ENCODE measurements around the gene CIAO2B.
"Not testable (repeated sequence)": the region's sequence is repeated elsewhere in the genome, so short reads cannot be mapped to it uniquely, and the experiment has no call there.

CIAO2B gene

GRCh38 chr16:66903544-66904427, 30.4 kb downstream of the CIAO2B start:
- DNase-seq (ENCODE audit: low read depth in 3 of 3), result no peak

DNA sequence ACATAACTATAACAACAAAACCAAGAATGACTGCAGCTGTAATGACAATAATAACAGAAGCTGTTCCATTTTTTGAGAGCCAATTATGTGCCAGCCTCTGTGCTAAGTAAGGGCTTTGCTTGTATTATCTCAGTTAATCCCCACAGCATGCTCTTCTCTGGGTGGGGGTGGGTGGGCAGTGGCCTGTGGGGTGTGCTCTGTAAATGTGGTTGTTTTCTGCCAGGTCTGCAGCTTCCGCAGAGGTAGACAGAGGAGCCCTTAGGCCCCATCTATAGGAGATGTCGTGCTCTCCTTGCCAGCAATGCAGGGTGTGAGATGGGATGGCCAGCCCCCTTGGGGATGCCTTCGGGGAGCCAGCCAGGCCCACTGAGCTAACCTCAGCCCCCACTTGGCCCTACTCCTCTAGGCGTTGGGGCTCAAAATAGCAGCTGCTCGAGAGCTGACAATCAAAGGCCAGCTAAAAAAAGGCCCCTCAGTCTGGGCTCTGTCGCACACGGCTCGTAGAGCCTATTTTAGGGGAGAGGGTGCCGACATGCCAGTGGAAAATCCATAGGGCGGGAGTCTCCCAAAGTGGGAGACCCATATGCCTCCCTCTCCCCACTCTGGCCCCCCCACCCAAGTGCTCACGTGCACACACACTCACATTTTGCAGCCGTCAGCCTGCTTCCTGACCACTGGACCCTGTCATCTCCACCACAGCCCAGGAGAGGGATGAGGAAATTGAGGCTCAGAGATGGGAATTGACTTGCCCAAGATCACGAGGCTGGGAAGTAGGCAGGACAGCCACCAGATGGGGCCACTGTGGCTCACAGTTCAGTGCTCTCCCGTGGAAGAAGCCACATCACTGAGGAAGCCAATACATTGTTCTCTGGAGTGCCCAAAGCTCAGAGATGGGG, 31.3 kb downstream of the CIAO2B start:
- no peak for DNase-seq (ENCODE audit: low read depth in 3 of 3)

- DNase-seq (ENCODE audit: low read depth in 3 of 3), result no peak
These were observed 32.6 kb downstream of the CIAO2B start for GRCh38 chr16:66901626-66902025.

DNA sequence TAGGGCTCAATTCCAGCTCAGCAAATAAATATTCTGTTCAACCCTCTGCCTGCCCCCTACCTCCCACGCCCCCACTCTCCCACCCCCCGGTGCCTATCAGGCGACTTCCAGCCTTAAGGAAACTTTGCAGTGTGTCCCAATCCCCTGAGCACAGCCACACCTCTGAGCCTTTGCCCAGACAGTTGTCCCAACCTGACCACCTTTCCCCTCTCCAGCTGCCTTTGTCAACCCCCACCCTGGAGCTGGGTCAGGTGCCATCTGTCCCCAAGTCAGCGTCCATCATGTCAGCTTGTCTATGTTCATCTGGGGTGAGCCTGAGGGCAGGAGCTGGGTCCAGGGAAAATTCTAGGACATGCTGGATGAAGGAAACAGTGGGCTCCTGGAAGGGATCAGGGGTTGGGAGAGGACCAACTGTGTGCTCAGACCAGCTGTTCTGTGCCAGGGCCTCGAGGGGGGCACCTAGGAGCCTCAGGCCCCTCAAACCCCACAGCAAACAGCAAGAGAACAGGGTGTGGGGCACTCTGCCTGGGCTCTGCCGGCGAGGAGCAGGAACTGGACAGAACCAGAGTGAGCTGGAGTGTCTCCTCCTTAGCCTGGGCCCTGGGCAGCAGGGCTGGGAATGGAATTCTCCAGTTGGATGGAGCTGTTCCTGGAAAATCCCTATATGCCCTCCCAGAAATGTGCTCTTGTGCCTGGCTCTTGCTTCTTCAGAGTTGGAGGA, 33.3 kb downstream of the CIAO2B start:
- no peak for DNase-seq (ENCODE audit: low read depth in 3 of 3)

DNA sequence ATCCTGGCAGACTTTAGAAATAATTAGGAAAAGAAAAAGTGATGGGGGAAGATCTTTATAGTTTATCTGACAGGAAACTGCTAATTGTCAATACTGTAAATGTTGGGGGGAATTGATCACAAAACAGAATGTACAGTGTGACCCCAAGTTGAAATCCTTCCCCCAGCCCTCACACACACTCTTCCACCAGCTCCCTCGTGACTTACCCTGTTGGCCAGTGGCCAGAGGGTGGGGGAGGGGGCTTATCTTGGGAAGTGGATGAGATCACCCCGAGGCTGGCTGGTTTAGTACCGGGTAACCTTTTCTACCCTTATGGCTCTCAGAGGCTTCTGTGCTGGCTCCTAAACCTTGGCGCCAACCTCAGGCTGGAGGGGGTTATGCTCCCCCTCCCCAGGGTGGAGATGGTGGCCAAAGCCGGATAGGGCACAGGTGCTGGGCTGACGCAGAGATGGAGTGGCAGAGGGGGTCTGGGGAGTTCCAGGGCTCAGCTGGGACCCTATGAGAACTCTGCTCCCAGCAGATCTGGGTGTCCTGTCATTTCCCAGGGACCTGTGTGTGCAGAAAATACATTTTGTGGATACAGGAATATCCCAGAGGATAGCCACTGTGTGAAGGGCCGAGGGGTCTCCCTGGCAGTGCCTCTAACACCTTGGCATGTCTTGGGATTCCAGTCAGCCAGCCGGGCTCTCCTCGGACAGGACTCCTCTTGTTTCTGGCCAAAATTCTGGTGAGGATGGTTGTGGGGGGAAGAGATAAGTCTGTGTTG, 34.1 kb downstream of the CIAO2B start:
- DNase-seq (ENCODE audit: low read depth in 3 of 3), result no peak

GRCh38 chr16:66899310-66899944, 34.8 kb downstream of the CIAO2B start:
- DNase-seq (ENCODE audit: low read depth in 3 of 3), result no peak

- DNase-seq (ENCODE audit: low read depth in 3 of 3), result no peak
These were observed 35.3 kb downstream of the CIAO2B start for GRCh38 chr16:66898933-66899309.

- no peak for DNase-seq (ENCODE audit: low read depth in 3 of 3)
These were observed 36.0 kb downstream of the CIAO2B start for GRCh38 chr16:66898207-66898606.

- DNase-seq (ENCODE audit: low read depth in 3 of 3), result not testable (repeated sequence)
These were observed 37.5 kb downstream of the CIAO2B start for GRCh38 chr16:66896682-66897081.

GRCh38 chr16:66895999-66896398, 38.2 kb downstream of the CIAO2B start:
- DNase-seq (ENCODE audit: low read depth in 3 of 3), result no peak

GRCh38 chr16:66895689-66895979, 38.6 kb downstream of the CIAO2B start:
- no peak for DNase-seq (ENCODE audit: low read depth in 3 of 3)

DNA sequence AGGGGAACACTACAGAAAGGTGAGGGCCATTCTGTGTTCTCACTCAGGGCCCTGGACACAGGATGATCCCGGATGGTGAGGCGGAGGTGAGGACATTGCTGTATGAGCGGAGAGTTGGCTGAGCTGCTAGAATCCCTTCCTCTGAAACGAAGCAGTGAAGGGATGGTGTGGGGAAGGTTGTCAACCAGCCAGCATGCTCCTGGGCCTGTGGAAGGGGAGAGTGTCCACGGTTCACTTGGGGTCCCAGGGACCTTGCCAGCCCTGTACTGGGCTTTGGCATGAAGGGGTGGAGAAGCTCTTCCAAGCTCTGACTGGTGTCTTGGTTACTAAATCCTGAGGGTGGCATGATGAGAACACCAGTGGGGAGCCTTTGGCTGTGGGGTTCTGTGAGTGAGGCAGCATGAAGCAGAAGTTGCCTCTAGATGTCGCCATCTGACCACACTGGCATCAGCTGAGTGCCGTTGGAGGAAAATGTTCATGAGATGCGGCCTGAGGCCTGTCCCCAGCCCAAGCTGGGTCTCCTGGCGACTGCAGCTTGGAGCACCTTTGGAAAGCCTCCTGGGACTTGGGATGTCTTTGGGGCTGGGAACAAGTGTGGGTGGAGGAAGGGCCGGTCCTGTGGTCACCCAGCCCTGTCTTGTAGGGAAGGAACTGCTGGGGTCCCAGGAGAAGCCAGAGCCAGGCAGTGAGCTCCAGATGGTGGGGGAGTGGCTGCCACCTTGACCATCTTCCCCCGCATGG, 39.1 kb downstream of the CIAO2B start:
- peak in 2 of 3 experiments; percentile 34 to 48 for DNase-seq (ENCODE audit: low read depth in 3 of 3)

- no peak for DNase-seq (ENCODE audit: low read depth in 3 of 3)
These were observed 40.1 kb downstream of the CIAO2B start for GRCh38 chr16:66894055-66894454.

GRCh38 chr16:66891797-66892196, 42.4 kb downstream of the CIAO2B start:
- no peak for DNase-seq (ENCODE audit: low read depth in 3 of 3)

- no peak for DNase-seq (ENCODE audit: low read depth in 3 of 3)
These were observed 42.8 kb downstream of the CIAO2B start for GRCh38 chr16:66891360-66891759.

- DNase-seq (ENCODE audit: low read depth in 3 of 3), result no peak
These were observed 43.4 kb downstream of the CIAO2B start for GRCh38 chr16:66890799-66891198.

DNA sequence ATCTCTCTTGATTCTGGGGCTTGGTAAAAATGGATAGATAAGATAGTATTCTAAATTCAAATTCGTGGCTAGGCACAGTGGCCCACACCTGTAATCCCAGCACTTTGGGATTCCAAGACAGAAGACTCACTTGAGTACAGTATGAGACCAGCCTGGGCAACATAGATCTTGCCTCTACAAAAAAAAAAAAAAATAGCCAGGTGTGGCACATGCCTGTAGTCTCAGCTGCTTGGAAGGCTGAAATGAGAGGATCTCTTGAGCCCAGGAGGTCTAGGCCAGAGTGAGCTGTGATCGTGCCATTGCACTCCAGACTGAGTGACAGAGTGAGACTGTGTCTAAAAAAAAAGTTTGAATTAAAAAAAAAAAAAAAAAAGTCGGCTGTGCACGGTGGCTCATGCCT, 44.6 kb downstream of the CIAO2B start:
- DNase-seq (ENCODE audit: low read depth in 3 of 3), result no peak

DNA sequence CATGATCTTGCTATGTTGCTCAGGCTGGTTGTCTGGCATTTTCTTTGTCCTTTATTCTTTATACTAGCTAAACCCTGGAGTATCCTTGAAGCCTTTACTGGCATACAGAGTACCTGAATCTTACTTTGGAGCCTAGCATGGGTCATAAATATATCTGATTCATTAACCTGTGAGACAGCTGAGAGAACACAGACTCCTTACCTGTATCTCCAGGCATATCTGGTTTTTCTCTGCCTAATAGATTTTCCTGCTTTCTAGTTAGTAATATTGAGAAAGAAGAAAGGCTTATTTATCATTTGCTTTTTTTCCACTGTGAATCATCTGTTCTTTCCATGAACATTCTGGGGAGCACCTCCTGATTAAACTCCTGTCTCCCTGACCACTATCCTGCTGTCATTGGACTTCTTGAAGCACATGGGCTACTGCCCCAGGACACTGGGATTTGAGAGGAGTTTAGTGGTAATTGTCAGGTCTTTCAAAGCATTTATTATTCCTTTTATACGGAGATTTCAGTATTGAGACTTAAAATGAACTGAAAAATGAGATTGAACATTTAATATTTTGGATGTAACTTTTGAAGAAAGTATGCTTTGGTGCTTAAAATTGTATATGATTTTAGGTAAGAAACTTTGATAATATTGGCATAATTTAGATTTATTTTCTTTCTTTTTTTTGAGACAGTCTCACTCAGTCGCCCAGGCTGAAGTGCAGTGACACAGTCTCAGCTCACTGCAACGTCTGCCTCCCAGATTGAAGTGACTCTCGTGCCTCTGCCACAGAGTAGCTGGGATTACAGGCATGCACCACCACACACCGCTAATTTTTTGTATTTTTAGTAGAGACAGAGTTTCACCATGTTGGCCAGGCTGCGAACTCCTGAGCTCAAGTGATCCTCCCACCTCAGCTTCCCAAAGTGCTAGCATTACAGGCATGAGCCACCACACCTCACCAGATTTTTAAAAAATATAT, 45.3 kb downstream of the CIAO2B start:
- DNase-seq (ENCODE audit: low read depth in 3 of 3), result no peak

DNA sequence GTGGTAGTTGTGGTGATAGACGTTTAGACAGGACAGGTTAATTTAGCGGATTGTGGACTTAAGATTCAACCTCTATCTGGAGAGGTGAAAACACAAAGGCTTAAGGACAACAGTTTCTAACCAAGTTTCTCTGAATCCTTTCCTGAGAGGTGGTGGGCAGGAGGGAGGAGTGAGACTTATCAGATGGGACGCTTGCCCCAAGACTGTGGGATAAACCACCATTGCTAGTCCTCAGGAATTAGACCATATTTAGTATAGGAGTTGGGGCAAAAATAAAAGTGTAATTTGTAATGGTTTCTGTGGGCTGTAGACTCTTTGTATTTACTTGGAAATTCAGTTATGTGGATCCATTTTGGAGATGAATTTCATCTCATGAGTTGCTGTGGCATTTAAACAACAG, 47.3 kb downstream of the CIAO2B start:
- DNase-seq (ENCODE audit: low read depth in 3 of 3), result no peak
